Uterus (tissue), 4 donors: ENCODE data around the gene SLFN12L. TPM values are rescaled to one million over a fixed set of nuclear protein-coding genes. Genes with fewer than 3 reads are reported as not detected.

Experiments
- DNase-seq, 2 donors: peaks; one replicate each; pipeline ENCODE4 v3.0.0-alpha.2; 2019 to 2020
- H3K27ac ChIP-seq, 2 donors: fragments of 200-600 bp; sonication (generic); 1 replicate in 1 of 2; 2 replicates in 1 of 2; pipeline ENCODE4 v1.5.1; 2016 to 2018
- H3K27me3 ChIP-seq, 2 donors: fragments of 200-600 bp; sonication (generic); one replicate each; pipeline ENCODE4 v1.5.1; 2018 to 2019; ENCODE audit warnings: control low read depth in 1 of 2
- H3K36me3 ChIP-seq, 2 donors: fragments of 200-600 bp; sonication (generic); one replicate each; pipeline ENCODE4 v1.5.1; 2019; ENCODE audit warnings: control low read depth in 1 of 2
- H3K4me1 ChIP-seq, 2 donors: fragments of 200-600 bp; sonication (generic); one replicate each; pipeline ENCODE4 v1.5.1; 2018 to 2019; ENCODE audit warnings: control low read depth in 1 of 2
- H3K4me3 ChIP-seq, 2 donors: fragments of 200-600 bp; sonication (generic); 1 replicate in 1 of 2; 2 replicates in 1 of 2; pipeline ENCODE4 v1.5.1; 2018 to 2019; ENCODE audit warnings: mild to moderate bottlenecking in 1 of 2
- H3K9me3 ChIP-seq, 2 donors: fragments of 200-600 bp; sonication (generic); one replicate each; pipeline ENCODE4 v1.5.1; 2019; ENCODE audit warnings: control low read depth in 1 of 2
- POLR2A ChIP-seq, 2 donors: fragments of 450-650 bp; IDR thresholded peaks; one replicate each; pipeline ENCODE4 v1.6.1; 2016; ENCODE audit warnings: antibody characterized with exemption in 2 of 2, mild to moderate bottlenecking in 1 of 2, moderate library complexity in 1 of 2
- intact Hi-C: fragments of 100-400 bp; cut with DNase I; formaldehyde crosslinking; loops from one replicate; pipeline ENCODE4 v1.15.1; 2023; ENCODE audit warnings: low total_unique reads
- total RNA-seq, 4 donors: library from RNA; depleted of rRNA in 3 of 4; stranded (reverse); fragments of >200 nt in 3 of 4; gene quantifications; one replicate each; pipeline versions ENCODE4 v1.1.0 to v1.2.4, GENCODE V29; 2014 to 2023
- TF ChIP-seq, protein P1 (sequence below), 4 experiments: fragments of 200-600 bp in 2 of 4; fragments of 450-650 bp in 2 of 4; sonication (generic) in 2 of 4; IDR thresholded peaks; one replicate each; pipeline ENCODE4 v1.5.1; 2016 to 2019; ENCODE audit warnings: antibody characterized with exemption in 4 of 4, mild to moderate bottlenecking in 2 of 4, moderate library complexity in 1 of 4
- donor health status: DM: yes; HTN: yes; CAD: no.

SLFN12L gene
- total RNA-seq, 4 donors from 2014 or later = 0.55 to 2.8 (median 1.4) TPM

- peak; percentile 57 to 75 for TF ChIP-seq POLR2A (IDR thresholded peaks at IDR 0.05)
- TF ChIP-seq, protein P1, sequence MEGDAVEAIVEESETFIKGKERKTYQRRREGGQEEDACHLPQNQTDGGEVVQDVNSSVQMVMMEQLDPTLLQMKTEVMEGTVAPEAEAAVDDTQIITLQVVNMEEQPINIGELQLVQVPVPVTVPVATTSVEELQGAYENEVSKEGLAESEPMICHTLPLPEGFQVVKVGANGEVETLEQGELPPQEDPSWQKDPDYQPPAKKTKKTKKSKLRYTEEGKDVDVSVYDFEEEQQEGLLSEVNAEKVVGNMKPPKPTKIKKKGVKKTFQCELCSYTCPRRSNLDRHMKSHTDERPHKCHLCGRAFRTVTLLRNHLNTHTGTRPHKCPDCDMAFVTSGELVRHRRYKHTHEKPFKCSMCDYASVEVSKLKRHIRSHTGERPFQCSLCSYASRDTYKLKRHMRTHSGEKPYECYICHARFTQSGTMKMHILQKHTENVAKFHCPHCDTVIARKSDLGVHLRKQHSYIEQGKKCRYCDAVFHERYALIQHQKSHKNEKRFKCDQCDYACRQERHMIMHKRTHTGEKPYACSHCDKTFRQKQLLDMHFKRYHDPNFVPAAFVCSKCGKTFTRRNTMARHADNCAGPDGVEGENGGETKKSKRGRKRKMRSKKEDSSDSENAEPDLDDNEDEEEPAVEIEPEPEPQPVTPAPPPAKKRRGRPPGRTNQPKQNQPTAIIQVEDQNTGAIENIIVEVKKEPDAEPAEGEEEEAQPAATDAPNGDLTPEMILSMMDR (IDR thresholded peaks at IDR 0.05) = peak in 2 of 4 experiments; percentile 17 to 19
- peak; percentile 86 to 89 for DNase-seq
- Histone ChIP-seq H3K9me3 (no peaks in the 10 kb centered on the region), H3K27ac (peak within 1 kb of the TSS; percentile 85 to 89), H3K36me3 (no peaks in the 10 kb centered on the region), H3K4me1 (peaks cover 0 to 5% of the 10 kb centered on the region in 2 donors), H3K27me3 (no peaks in the 10 kb centered on the region), H3K4me3 (peak within 1 kb of the TSS; percentile 54 to 90)
- intact Hi-C loops = no loop called here
Measured at GRCh38 chr17:35578197-35578928, 40.9 kb upstream of the SLFN12L start, which contains the start of gene PEX12. Gene PEX12 (minus strand): TSS chr17:35578571. CDS start chr17:35578021, 550 bp downstream.

DNA sequence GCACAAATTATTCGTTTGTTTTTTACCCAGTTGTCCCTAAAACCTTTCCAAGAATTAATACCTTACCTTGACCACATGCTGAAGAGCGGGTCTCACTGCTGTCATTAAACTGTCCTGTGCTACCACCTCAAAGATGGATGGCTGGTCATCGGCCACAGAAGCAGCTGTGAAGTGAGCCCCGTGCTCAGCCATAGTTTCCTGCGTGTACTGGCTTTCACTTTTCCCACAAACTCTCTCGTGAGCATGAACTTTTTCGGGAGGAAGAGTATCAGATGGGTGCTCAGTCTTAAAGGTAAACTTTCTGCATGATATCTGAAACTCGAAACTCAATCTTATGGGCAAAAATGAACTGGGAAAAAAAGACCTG lies 40.3 kb upstream of the SLFN12L start:
- H3K4me1 ChIP-seq = peaks cover 0 to 5% of the 10 kb centered on the region in 2 donors
- H3K27me3 ChIP-seq = no peaks in the 10 kb centered on the region
- no peak for DNase-seq
- peak overlapping the region; percentile 85 to 89 for H3K27ac ChIP-seq
- no peaks in the 10 kb centered on the region for H3K9me3 ChIP-seq
- TF ChIP-seq, protein P1 (IDR thresholded peaks at IDR 0.05) = no peak
- TF ChIP-seq POLR2A (IDR thresholded peaks at IDR 0.05) = no peak
- H3K4me3 ChIP-seq = peak overlapping the region; percentile 54 to 90
- H3K36me3 ChIP-seq = no peaks in the 10 kb centered on the region
- intact Hi-C loops = no loop called here

GRCh38 chr17:35575759-35576158 lies 38.3 kb upstream of the SLFN12L start:
- Histone ChIP-seq H3K4me3 (no peak overlapping the region), H3K9me3 (no peaks in the 10 kb centered on the region), H3K27ac (no peak overlapping the region), H3K4me1 (peaks cover 0 to 5% of the 10 kb centered on the region in 2 donors), H3K36me3 (no peaks in the 10 kb centered on the region), H3K27me3 (no peaks in the 10 kb centered on the region)
- TF ChIP-seq, protein P1 (IDR thresholded peaks at IDR 0.05) = no peak
- TF ChIP-seq POLR2A (IDR thresholded peaks at IDR 0.05) = no peak
- intact Hi-C loops = no loop called here
- DNase-seq = no peak

DNA sequence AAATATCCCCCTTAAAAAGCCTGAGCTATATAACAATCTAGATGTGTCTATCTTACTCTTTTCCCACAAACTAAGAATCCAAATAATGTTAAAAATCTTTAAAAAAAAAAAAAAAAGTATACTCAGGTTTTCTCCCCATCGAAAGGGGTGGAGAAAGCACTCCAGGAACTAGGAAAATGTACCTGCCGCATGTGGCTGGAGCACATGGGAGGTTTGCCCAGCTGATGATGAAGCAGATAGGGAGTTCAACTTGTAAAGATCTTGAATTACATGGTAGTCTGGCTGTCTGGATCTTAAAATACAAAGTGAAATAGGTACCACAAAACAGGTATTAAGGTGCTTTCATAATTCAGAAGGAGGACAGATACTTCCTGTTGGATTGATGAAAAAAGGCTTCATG lies 31.9 kb upstream of the SLFN12L start:
- intact Hi-C loops = no loop called here
- H3K4me1 ChIP-seq = peaks cover 9 to 11% of the 10 kb centered on the region in 2 donors
- no peak for DNase-seq
- TF ChIP-seq, protein P1 (IDR thresholded peaks at IDR 0.05) = no peak
- no peak for TF ChIP-seq POLR2A (IDR thresholded peaks at IDR 0.05)
- H3K36me3 ChIP-seq = no peaks in the 10 kb centered on the region
- no peak overlapping the region for H3K27ac ChIP-seq
- no peak overlapping the region for H3K4me3 ChIP-seq
- no peaks in the 10 kb centered on the region for H3K9me3 ChIP-seq
- H3K27me3 ChIP-seq = no peaks in the 10 kb centered on the region

GRCh38 chr17:35568561-35568960 lies 31.1 kb upstream of the SLFN12L start:
- Histone ChIP-seq H3K4me1 (peaks cover 9 to 11% of the 10 kb centered on the region in 2 donors), H3K36me3 (no peaks in the 10 kb centered on the region), H3K4me3 (peak overlapping the region; percentile 69 to 81), H3K27me3 (no peaks in the 10 kb centered on the region), H3K27ac (peak overlapping the region; percentile 70 to 88), H3K9me3 (no peaks in the 10 kb centered on the region)
- TF ChIP-seq POLR2A (IDR thresholded peaks at IDR 0.05) = no peak
- TF ChIP-seq, protein P1 (IDR thresholded peaks at IDR 0.05) = no peak
- intact Hi-C loops = no loop called here
- DNase-seq = no peak
